Measurements from ENCODE around the gene VPS41.

The VPS41 gene

DNA sequence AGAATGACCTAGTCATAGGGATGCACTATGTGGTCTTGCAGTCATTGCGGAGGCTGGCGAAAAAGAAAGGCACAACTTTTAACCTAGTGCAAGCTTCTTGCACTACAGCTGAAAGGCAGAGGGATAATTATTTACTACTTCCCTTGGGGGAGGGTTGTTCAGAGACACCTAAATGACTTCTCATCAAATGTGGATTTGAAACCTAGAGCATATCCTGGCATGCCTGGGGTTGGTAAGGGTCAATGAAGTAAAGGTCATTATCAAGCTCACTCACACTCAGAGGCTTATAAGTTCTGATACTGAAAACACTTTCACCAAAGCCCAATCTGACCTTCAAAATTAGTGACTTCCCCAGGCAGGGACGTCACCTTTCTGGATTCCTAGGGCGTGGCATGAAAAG is 168.9 kb downstream of the VPS41 start (continued):
- TF ChIP-seq ZNF132 (tag by site-specific recombination; IDR thresholded peaks at IDR 0.05; ENCODE audit: borderline replicate concordance): no peak
- TF ChIP-seq SP3 (tag by site-specific recombination; IDR thresholded peaks at IDR 0.05): no peak

DNA sequence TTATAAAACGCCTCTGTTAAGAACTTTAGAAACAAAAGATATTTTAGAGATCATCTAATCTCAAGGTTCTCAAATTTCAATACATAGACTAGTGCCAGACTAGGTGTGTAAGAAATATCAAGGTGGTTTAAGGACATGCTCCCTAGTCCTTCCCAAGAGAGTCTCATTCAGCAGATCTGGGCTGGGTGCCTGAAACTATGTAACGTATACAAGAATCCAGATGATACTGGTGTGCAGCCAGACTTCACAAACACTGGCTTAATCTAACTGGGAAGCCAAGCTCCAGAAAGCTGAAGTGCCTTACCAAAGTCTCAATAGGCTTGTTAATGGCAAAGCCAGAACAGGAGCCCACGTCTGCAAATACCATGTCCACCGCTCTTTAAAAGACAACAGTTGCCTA is 172.9 kb downstream of the VPS41 start:
- H3K4me1 ChIP-seq (ENCODE audit: control insufficient read depth, insufficient read depth, low read length): no peaks in the 10 kb centered on the region
- H3K9me3 ChIP-seq (ENCODE audit: control insufficient read depth, insufficient read depth, low read depth, low read length): no peaks in the 10 kb centered on the region
- ChIA-PET POLR2A (no interaction called here), CTCF (no interaction called here)
- TF ChIP-seq ZNF510 (tag by site-specific recombination; IDR thresholded peaks at IDR 0.05; ENCODE audit: insufficient replicate concordance) (no peak), ZNF146 (tag by site-specific recombination; IDR thresholded peaks at IDR 0.05) (no peak), ZNF596 (tag by site-specific recombination; IDR thresholded peaks at IDR 0.05) (no peak), TRIM28 (IDR thresholded peaks at IDR 0.05; ENCODE audit: borderline replicate concordance, low read length) (no peak), ZSCAN30 (tag by site-specific recombination; IDR thresholded peaks at IDR 0.05) (no peak)
- H3K4me3 ChIP-seq (ENCODE audit: low read depth, low read length): no peak overlapping the region
- H3K36me3 ChIP-seq (ENCODE audit: control insufficient read depth in 2 of 2, insufficient read depth in 1 of 2, low read length in 2 of 2): peaks cover 0 to 8% of the 10 kb centered on the region in 2 experiments
- no peak overlapping the region for H3K27ac ChIP-seq (ENCODE audit: extremely low read depth, low read depth, low read length)

DNA sequence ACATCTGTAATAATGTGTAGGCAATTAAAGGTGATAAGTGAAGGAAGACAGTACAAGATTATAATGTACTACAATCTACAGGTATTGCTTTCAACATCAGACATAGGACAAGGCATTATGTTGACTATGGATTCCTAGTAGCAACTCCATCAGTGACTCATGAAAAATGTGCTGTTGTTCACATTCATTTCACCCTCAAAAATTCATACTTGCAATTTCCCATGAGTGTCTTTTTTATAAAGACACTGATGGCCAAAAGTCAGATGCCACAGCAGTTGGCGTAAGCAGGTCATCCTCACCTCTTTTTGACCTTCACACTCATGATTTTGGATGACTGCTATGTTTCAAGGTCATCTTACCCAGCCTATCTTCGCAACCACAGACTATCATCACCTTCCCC is 177.8 kb downstream of the VPS41 start:
- CTCF ChIA-PET: no interaction called here
- POLR2A ChIA-PET: no interaction called here
- TF ChIP-seq ZNF670 (tag by site-specific recombination; IDR thresholded peaks at IDR 0.05; ENCODE audit: low read depth): no peak
- TF ChIP-seq REPIN1 (tag by site-specific recombination; IDR thresholded peaks at IDR 0.05; ENCODE audit: low read depth): no peak
- TF ChIP-seq, protein P1, sequence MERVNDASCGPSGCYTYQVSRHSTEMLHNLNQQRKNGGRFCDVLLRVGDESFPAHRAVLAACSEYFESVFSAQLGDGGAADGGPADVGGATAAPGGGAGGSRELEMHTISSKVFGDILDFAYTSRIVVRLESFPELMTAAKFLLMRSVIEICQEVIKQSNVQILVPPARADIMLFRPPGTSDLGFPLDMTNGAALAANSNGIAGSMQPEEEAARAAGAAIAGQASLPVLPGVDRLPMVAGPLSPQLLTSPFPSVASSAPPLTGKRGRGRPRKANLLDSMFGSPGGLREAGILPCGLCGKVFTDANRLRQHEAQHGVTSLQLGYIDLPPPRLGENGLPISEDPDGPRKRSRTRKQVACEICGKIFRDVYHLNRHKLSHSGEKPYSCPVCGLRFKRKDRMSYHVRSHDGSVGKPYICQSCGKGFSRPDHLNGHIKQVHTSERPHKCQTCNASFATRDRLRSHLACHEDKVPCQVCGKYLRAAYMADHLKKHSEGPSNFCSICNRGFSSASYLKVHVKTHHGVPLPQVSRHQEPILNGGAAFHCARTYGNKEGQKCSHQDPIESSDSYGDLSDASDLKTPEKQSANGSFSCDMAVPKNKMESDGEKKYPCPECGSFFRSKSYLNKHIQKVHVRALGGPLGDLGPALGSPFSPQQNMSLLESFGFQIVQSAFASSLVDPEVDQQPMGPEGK (tag by site-specific recombination; IDR thresholded peaks at IDR 0.05): no peak
- TF ChIP-seq ZNF311 (tag by site-specific recombination; IDR thresholded peaks at IDR 0.05; ENCODE audit: borderline replicate concordance): no peak

DNA sequence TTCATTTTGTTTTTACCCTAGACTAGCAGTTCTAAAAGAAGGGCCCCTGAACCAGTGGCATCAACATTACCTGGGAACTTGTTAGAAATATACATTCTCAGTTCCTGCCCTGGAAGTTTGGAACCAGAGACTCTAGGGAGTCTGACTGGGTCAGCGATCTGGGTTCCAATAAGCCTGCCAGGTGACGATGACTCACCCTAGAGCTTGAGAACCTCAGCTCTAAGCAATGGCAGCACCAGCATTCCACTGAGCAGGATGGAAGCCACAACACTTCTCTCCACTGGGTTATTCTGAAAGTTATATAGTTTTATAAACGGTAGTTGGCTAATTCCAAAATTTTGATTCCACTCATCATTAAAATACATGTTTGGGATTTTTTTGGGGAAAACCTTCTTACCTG is 180.8 kb downstream of the VPS41 start:
- ChIA-PET POLR2A (no interaction called here), CTCF (no interaction called here)
- Histone ChIP-seq H3K9me3 (ENCODE audit: control insufficient read depth, insufficient read depth, low read depth, low read length) (no peaks in the 10 kb centered on the region), H3K36me3 (ENCODE audit: control insufficient read depth in 2 of 2, insufficient read depth in 1 of 2, low read length in 2 of 2) (peaks cover 0 to 24% of the 10 kb centered on the region in 2 experiments), H3K4me3 (ENCODE audit: low read depth, low read length) (no peak overlapping the region), H3K4me1 (ENCODE audit: control insufficient read depth, insufficient read depth, low read length) (no peaks in the 10 kb centered on the region), H3K27ac (ENCODE audit: extremely low read depth, low read depth, low read length) (no peak overlapping the region)
- TF ChIP-seq, protein P2, sequence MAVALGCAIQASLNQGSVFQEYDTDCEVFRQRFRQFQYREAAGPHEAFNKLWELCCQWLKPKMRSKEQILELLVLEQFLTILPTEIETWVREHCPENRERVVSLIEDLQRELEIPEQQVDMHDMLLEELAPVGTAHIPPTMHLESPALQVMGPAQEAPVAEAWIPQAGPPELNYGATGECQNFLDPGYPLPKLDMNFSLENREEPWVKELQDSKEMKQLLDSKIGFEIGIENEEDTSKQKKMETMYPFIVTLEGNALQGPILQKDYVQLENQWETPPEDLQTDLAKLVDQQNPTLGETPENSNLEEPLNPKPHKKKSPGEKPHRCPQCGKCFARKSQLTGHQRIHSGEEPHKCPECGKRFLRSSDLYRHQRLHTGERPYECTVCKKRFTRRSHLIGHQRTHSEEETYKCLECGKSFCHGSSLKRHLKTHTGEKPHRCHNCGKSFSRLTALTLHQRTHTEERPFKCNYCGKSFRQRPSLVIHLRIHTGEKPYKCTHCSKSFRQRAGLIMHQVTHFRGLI (tag by site-specific recombination; IDR thresholded peaks at IDR 0.05): no peak
- TF ChIP-seq, protein P3, sequence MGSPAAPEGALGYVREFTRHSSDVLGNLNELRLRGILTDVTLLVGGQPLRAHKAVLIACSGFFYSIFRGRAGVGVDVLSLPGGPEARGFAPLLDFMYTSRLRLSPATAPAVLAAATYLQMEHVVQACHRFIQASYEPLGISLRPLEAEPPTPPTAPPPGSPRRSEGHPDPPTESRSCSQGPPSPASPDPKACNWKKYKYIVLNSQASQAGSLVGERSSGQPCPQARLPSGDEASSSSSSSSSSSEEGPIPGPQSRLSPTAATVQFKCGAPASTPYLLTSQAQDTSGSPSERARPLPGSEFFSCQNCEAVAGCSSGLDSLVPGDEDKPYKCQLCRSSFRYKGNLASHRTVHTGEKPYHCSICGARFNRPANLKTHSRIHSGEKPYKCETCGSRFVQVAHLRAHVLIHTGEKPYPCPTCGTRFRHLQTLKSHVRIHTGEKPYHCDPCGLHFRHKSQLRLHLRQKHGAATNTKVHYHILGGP (tag by site-specific recombination; IDR thresholded peaks at IDR 0.05): no peak
- no peak for TF ChIP-seq ZNF350 (tag by site-specific recombination; IDR thresholded peaks at IDR 0.05)
- TF ChIP-seq TCF7L2 (IDR thresholded peaks at IDR 0.05; ENCODE audit: borderline replicate concordance, low read depth, low read length): no peak
- TF ChIP-seq, protein P4, sequence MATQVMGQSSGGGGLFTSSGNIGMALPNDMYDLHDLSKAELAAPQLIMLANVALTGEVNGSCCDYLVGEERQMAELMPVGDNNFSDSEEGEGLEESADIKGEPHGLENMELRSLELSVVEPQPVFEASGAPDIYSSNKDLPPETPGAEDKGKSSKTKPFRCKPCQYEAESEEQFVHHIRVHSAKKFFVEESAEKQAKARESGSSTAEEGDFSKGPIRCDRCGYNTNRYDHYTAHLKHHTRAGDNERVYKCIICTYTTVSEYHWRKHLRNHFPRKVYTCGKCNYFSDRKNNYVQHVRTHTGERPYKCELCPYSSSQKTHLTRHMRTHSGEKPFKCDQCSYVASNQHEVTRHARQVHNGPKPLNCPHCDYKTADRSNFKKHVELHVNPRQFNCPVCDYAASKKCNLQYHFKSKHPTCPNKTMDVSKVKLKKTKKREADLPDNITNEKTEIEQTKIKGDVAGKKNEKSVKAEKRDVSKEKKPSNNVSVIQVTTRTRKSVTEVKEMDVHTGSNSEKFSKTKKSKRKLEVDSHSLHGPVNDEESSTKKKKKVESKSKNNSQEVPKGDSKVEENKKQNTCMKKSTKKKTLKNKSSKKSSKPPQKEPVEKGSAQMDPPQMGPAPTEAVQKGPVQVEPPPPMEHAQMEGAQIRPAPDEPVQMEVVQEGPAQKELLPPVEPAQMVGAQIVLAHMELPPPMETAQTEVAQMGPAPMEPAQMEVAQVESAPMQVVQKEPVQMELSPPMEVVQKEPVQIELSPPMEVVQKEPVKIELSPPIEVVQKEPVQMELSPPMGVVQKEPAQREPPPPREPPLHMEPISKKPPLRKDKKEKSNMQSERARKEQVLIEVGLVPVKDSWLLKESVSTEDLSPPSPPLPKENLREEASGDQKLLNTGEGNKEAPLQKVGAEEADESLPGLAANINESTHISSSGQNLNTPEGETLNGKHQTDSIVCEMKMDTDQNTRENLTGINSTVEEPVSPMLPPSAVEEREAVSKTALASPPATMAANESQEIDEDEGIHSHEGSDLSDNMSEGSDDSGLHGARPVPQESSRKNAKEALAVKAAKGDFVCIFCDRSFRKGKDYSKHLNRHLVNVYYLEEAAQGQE (tag by site-specific recombination; IDR thresholded peaks at IDR 0.05): no peak
- TF ChIP-seq ZBTB48 (tag by site-specific recombination; IDR thresholded peaks at IDR 0.05): no peak
- TF ChIP-seq YY1 (tag by site-specific recombination; IDR thresholded peaks at IDR 0.05): no peak
- TF ChIP-seq, protein P5, sequence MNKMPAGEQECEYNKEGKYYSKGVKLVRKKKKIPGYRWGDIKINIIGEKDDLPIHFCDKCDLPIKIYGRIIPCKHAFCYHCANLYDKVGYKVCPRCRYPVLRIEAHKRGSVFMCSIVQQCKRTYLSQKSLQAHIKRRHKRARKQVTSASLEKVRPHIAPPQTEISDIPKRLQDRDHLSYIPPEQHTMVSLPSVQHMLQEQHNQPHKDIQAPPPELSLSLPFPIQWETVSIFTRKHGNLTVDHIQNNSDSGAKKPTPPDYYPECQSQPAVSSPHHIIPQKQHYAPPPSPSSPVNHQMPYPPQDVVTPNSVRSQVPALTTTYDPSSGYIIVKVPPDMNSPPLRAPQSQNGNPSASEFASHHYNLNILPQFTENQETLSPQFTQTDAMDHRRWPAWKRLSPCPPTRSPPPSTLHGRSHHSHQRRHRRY (tag by site-specific recombination; IDR thresholded peaks at IDR 0.05): no peak
- no peak for TF ChIP-seq ZNF768 (tag by site-specific recombination; IDR thresholded peaks at IDR 0.05)
- no peak for TF ChIP-seq GLIS1 (tag by site-specific recombination; IDR thresholded peaks at IDR 0.05)
- no peak for TF ChIP-seq ZNF157 (tag by site-specific recombination; IDR thresholded peaks at IDR 0.05)

More for the DNA sequence above, 177.8 kb downstream of the VPS41 start:
- H3K9me3 ChIP-seq (ENCODE audit: control insufficient read depth, insufficient read depth, low read depth, low read length): no peaks in the 10 kb centered on the region
- no peak overlapping the region for H3K4me3 ChIP-seq (ENCODE audit: low read depth, low read length)
- H3K36me3 ChIP-seq (ENCODE audit: control insufficient read depth in 2 of 2, insufficient read depth in 1 of 2, low read length in 2 of 2): peaks cover 0 to 12% of the 10 kb centered on the region in 2 experiments
- H3K27ac ChIP-seq (ENCODE audit: extremely low read depth, low read depth, low read length): no peak overlapping the region
- H3K4me1 ChIP-seq (ENCODE audit: control insufficient read depth, insufficient read depth, low read length): no peaks in the 10 kb centered on the region

Measured in HEK293 (cell line).